NCI-H2227 (cell line): ENCODE results near the gene XG.
"Not testable (repeated sequence)": the region's sequence is repeated elsewhere in the genome, so short reads cannot be mapped to it uniquely, and the experiment has no call there.

Source experiments
- DNase-seq: peaks from one replicate; lab custom pipeline; 2025; ENCODE audit not compliant: unreplicated experiment; lab: John Stamatoyannopoulos, UW

The XG gene

GRCh38 chrX:2774776-2775175 lies 22.9 kb downstream of the XG start:
- DNase-seq, result no peak

GRCh38 chrX:2780472-2781225 lies 28.8 kb downstream of the XG start:
- DNase-seq, result not testable (repeated sequence)

- DNase-seq, result no peak
Measured at GRCh38 chrX:2781226-2781571, 29.4 kb downstream of the XG start.

GRCh38 chrX:2781698-2782097 lies 29.9 kb downstream of the XG start:
- no peak for DNase-seq

- DNase-seq, result no peak
Measured at GRCh38 chrX:2782171-2782570, 30.3 kb downstream of the XG start.

- DNase-seq, result no peak
Measured at GRCh38 chrX:2782778-2783177, 30.9 kb downstream of the XG start.

- DNase-seq, result no peak
Measured at GRCh38 chrX:2784026-2784425, 32.2 kb downstream of the XG start.

GRCh38 chrX:2785538-2785937 lies 33.7 kb downstream of the XG start:
- no peak for DNase-seq

GRCh38 chrX:2788980-2789379 lies 37.1 kb downstream of the XG start:
- no peak for DNase-seq

- no peak for DNase-seq
Measured at GRCh38 chrX:2789569-2789968, 37.7 kb downstream of the XG start.

GRCh38 chrX:2793752-2794151 lies 41.9 kb downstream of the XG start:
- no peak for DNase-seq

GRCh38 chrX:2794336-2794735 lies 42.5 kb downstream of the XG start:
- no peak for DNase-seq

- DNase-seq, result not testable (repeated sequence)
Measured at GRCh38 chrX:2796808-2797207, 45.0 kb downstream of the XG start.

GRCh38 chrX:2799369-2799768 lies 47.5 kb downstream of the XG start:
- no peak for DNase-seq

- not testable (repeated sequence) for DNase-seq
Measured at GRCh38 chrX:2799980-2800379, 48.1 kb downstream of the XG start.

- DNase-seq, result no peak
Measured at GRCh38 chrX:2801223-2801622, 49.4 kb downstream of the XG start.

- DNase-seq, result not testable (repeated sequence)
Measured at GRCh38 chrX:2802376-2803090, 50.7 kb downstream of the XG start.

- not testable (repeated sequence) for DNase-seq
Measured at GRCh38 chrX:2803486-2803885, 51.6 kb downstream of the XG start.

- not testable (repeated sequence) for DNase-seq
Measured at GRCh38 chrX:2804106-2804843, 52.4 kb downstream of the XG start.

GRCh38 chrX:2804858-2805257 lies 53.0 kb downstream of the XG start:
- DNase-seq, result not testable (repeated sequence)

GRCh38 chrX:2811271-2811670 lies 59.4 kb downstream of the XG start:
- DNase-seq, result no peak
